Kidney (tissue), 14 donors: ENCODE data around the gene PIGM. TPM values are rescaled to one million over a fixed set of nuclear protein-coding genes. Genes with fewer than 3 reads are reported as not detected.

Source experiments
- DNase-seq, 5 donors: peaks; one replicate each; pipeline ENCODE4 v3.0.0-alpha.2; 2013 to 2020
- FAIRE-seq: peaks from 2 replicates; lab custom pipeline; 2012; peaks lifted over from hg19 to GRCh38; lab: Jason Lieb, UNC
- H3K27ac ChIP-seq, 2 donors: one replicate each; pipeline ENCODE4 v1.7.0; 2013; ENCODE audit warnings: low read depth in 2 of 2, low read length in 2 of 2, inconsistent platforms in 1 of 2
- H3K27me3 ChIP-seq: one replicate; pipeline ENCODE4 v1.7.1; 2013; ENCODE audit warnings: low read length, inconsistent platforms; ENCODE audit not compliant: control insufficient read depth, insufficient read depth
- H3K36me3 ChIP-seq, 3 donors: one replicate each; pipeline versions ENCODE4 v1.7.0 to v1.7.1; 2013; ENCODE audit warnings: low read length in 3 of 3, control low read depth in 1 of 3, inconsistent platforms in 1 of 3; ENCODE audit not compliant: insufficient read depth in 3 of 3, control insufficient read depth in 2 of 3
- H3K4me1 ChIP-seq, 3 donors: one replicate each; pipeline versions ENCODE4 v1.7.0 to v1.7.1; 2013; ENCODE audit warnings: low read length in 3 of 3, inconsistent platforms in 1 of 3, low read depth in 1 of 3; ENCODE audit not compliant: control insufficient read depth in 2 of 3, insufficient read depth in 2 of 3
- H3K4me3 ChIP-seq, 3 donors: one replicate each; pipeline versions ENCODE4 v1.7.0 to v1.8.1; 2013; ENCODE audit warnings: low read length in 3 of 3, control low read depth in 1 of 3, inconsistent platforms in 1 of 3
- H3K9ac ChIP-seq, 3 donors: one replicate each; pipeline versions ENCODE4 v1.7.0 to v1.7.1; 2013; ENCODE audit warnings: low read length in 3 of 3, control low read depth in 1 of 3, inconsistent platforms in 1 of 3
- H3K9me3 ChIP-seq, 3 donors: one replicate each; pipeline versions ENCODE4 v1.7.0 to v1.7.1; 2013; ENCODE audit warnings: low read length in 3 of 3, control low read depth in 1 of 3, inconsistent platforms in 1 of 3; ENCODE audit not compliant: control insufficient read depth in 2 of 3, insufficient read depth in 1 of 3
- CTCF ChIP-seq: IDR thresholded peaks from 3 replicates; pipeline ENCODE4 v1.5.1; 2012; ENCODE audit warnings: mild to moderate bottlenecking, moderate library complexity, borderline replicate concordance; ENCODE audit not compliant: insufficient read depth; ENCODE audit errors: extremely low read depth
- intact Hi-C: fragments of 100-400 bp; cut with DNase I; formaldehyde crosslinking; loops from one replicate; pipeline ENCODE4 v1.11.1; 2022
- polyA plus RNA-seq: library from polyadenylated mRNA; stranded (reverse); fragments of 350-450 nt; fragmentation: Illumina TruSeq; extraction: RNeasy Lipid Tissue Mini Kit (QIAGEN cat#74804); gene quantifications from one replicate; pipeline ENCODE4 v1.2.3, GENCODE V29; 2014; ENCODE audit warnings: low read depth, low replicate concordance; ENCODE audit not compliant: insufficient read depth
- total RNA-seq: library from RNA; stranded (reverse); fragmentation: NEBNext Ultra II Directional; extraction: Animal tissue kit (Norgen Biotek cat#: 25700); gene quantifications from one replicate; pipeline ENCODE4 v1.2.1, GENCODE V29; 2021
- donor health status: control.
- donor health status: control.
- donor health status: control.
- donor health status: control.
- donor health status: control.
- donor health status: DM: yes; HTN: yes; CAD: no.
- donor health status: Normal renal cell carcinoma (clear cell type).

Gene PIGM
- total and polyA plus RNA-seq, 2 donors from 2014 or later, result 3.3 to 8.5 TPM

GRCh38 chr1:159980786-159981185 is 51.0 kb downstream of the PIGM start:
- H3K27me3 ChIP-seq, result no peaks in the 10 kb centered on the region
- no peak overlapping the region for H3K27ac ChIP-seq
- H3K4me1 ChIP-seq, result no peaks in the 10 kb centered on the region
- intact Hi-C loops, result no loop called here
- no peak for FAIRE-seq
- H3K36me3 ChIP-seq, result no peaks in the 10 kb centered on the region
- TF ChIP-seq CTCF, result no peak
- H3K9ac ChIP-seq, result no peak overlapping the region
- H3K4me3 ChIP-seq, result no peak overlapping the region
- no peak for DNase-seq
- no peaks in the 10 kb centered on the region for H3K9me3 ChIP-seq

- no peak overlapping the region for H3K9ac ChIP-seq
- FAIRE-seq (no peak), DNase-seq (no peak)
- intact Hi-C loops, result no loop called here
- H3K27ac ChIP-seq, result no peak overlapping the region
- H3K36me3 ChIP-seq, result no peaks in the 10 kb centered on the region
- H3K27me3 ChIP-seq, result no peaks in the 10 kb centered on the region
- H3K4me1 ChIP-seq, result no peaks in the 10 kb centered on the region
- TF ChIP-seq CTCF, result no peak
- H3K9me3 ChIP-seq, result no peaks in the 10 kb centered on the region
- no peak overlapping the region for H3K4me3 ChIP-seq
Observed at GRCh38 chr1:159980076-159980475, 51.7 kb downstream of the PIGM start.

GRCh38 chr1:159979257-159979656 is 52.5 kb downstream of the PIGM start:
- Histone ChIP-seq H3K9ac (no peak overlapping the region), H3K9me3 (no peaks in the 10 kb centered on the region), H3K36me3 (no peaks in the 10 kb centered on the region), H3K4me3 (no peak overlapping the region), H3K4me1 (no peaks in the 10 kb centered on the region), H3K27me3 (no peaks in the 10 kb centered on the region), H3K27ac (no peak overlapping the region)
- FAIRE-seq, result no peak
- intact Hi-C loops, result no loop called here
- no peak for TF ChIP-seq CTCF
- no peak for DNase-seq

GRCh38 chr1:159978107-159978398 is 53.7 kb downstream of the PIGM start:
- no peaks in the 10 kb centered on the region for H3K4me1 ChIP-seq
- H3K4me3 ChIP-seq, result no peak overlapping the region
- H3K36me3 ChIP-seq, result no peaks in the 10 kb centered on the region
- intact Hi-C loops, result no loop called here
- no peak for DNase-seq
- no peaks in the 10 kb centered on the region for H3K9me3 ChIP-seq
- H3K27ac ChIP-seq, result no peak overlapping the region
- TF ChIP-seq CTCF, result no peak
- no peak for FAIRE-seq
- H3K9ac ChIP-seq, result no peak overlapping the region
- no peaks in the 10 kb centered on the region for H3K27me3 ChIP-seq
